Neutrophil (primary cell): ENCODE results near the gene KDM8.

Experiments used
- H3K27ac ChIP-seq: fragments of 200-600 bp; sonication (generic); 2 replicates; pipeline ENCODE4 v1.5.1; 2016; ENCODE audit warnings: mild to moderate bottlenecking, moderate library complexity
- H3K27me3 ChIP-seq: fragments of 200-600 bp; sonication (generic); 2 replicates; pipeline ENCODE4 v1.6.0; 2016; ENCODE audit warnings: mild to moderate bottlenecking
- H3K36me3 ChIP-seq: fragments of 200-600 bp; sonication (generic); 2 replicates; pipeline ENCODE4 v1.5.1; 2017
- H3K4me1 ChIP-seq, 2 experiments: fragments of 200-600 bp in 1 of 2; sonication (generic) in 1 of 2; 1 replicate in 1 of 2; 2 replicates in 1 of 2; pipeline versions ENCODE4 v1.5.1 to v1.6.1; 2013 to 2016; ENCODE audit warnings: low read depth in 1 of 2, low read length in 1 of 2, mild to moderate bottlenecking in 1 of 2, moderate library complexity in 1 of 2; ENCODE audit not compliant: control insufficient read depth in 1 of 2, insufficient read depth in 1 of 2
- H3K4me3 ChIP-seq, 2 experiments: fragments of 200-600 bp in 1 of 2; sonication (generic) in 1 of 2; 1 replicate in 1 of 2; 2 replicates in 1 of 2; pipeline ENCODE4 v1.5.1; 2013 to 2016; ENCODE audit warnings: low read depth in 1 of 2, low read length in 1 of 2, mild to moderate bottlenecking in 1 of 2, moderate library complexity in 1 of 2
- H3K9me3 ChIP-seq: fragments of 200-600 bp; sonication (generic); 2 replicates; pipeline ENCODE4 v1.5.1; 2016
- TF ChIP-seq, protein P1 (sequence below): fragments of 200-600 bp; sonication (generic); IDR thresholded peaks from 2 replicates; pipeline ENCODE4 v1.5.1; 2016; ENCODE audit warnings: antibody characterized with exemption

The KDM8 gene

DNA sequence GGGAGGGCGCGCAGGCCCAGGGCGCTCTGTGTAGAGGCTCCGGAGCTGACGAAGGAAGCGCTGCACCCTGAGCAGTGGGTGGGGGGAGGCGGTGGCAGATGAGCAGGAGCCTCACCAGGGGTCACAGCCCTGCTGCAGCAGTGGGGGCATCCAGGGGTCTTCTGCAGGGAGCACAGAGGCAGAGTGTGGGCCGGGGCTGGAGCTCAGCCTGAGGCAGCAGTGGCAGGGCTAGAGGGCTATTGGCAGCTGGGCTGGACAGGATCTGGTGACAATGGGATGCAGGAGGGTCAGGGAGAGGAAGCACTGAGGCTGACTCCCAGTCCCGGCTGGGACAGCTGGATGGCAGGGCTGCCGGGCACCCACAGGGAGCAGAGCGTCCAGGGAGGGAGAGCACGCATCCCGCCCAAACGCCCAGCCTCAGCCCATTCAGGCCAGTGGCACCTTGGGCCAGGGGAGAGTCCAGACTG is 21.0 kb downstream of the KDM8 start:
- no peak overlapping the region for H3K27ac ChIP-seq

DNA sequence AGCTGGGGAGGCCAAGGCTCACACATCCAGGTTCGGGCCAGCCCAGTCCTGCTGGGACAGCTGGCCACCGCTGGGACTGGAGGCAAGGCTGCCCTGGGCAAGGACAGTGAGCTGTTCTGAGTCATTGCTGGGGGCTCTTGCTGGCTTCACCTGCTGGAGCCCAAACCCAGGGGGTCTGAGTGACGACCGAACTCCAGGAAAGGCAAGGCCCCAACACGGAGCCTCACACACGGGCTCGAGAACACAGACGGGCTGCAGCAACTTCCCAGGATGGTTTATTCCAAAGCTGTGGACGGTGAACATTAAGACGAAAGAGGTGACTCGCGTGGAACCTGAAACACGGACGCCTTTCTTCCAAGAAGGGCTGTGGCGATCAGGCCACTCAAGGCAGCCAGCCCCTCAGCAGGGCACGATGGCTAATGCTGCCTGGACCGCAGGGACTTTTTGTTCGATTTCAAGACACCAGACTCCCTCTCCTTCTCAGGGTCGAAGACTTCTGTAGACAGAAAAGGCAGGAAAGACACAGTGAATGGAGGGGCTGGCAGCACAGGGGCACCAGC is 21.5 kb downstream of the KDM8 start:
- H3K4me1 ChIP-seq: peaks cover 3 to 7% of the 10 kb centered on the region in 2 experiments
- TF ChIP-seq, protein P1, sequence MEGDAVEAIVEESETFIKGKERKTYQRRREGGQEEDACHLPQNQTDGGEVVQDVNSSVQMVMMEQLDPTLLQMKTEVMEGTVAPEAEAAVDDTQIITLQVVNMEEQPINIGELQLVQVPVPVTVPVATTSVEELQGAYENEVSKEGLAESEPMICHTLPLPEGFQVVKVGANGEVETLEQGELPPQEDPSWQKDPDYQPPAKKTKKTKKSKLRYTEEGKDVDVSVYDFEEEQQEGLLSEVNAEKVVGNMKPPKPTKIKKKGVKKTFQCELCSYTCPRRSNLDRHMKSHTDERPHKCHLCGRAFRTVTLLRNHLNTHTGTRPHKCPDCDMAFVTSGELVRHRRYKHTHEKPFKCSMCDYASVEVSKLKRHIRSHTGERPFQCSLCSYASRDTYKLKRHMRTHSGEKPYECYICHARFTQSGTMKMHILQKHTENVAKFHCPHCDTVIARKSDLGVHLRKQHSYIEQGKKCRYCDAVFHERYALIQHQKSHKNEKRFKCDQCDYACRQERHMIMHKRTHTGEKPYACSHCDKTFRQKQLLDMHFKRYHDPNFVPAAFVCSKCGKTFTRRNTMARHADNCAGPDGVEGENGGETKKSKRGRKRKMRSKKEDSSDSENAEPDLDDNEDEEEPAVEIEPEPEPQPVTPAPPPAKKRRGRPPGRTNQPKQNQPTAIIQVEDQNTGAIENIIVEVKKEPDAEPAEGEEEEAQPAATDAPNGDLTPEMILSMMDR: no peak
- no peaks in the 10 kb centered on the region for H3K27me3 ChIP-seq
- H3K4me3 ChIP-seq: no peak overlapping the region
- H3K9me3 ChIP-seq: no peaks in the 10 kb centered on the region
- H3K36me3 ChIP-seq: peaks cover 32% of the 10 kb centered on the region
- H3K27ac ChIP-seq: no peak overlapping the region

More for the DNA sequence above, 21.0 kb downstream of the KDM8 start:
- Histone ChIP-seq H3K36me3 (peaks cover 32% of the 10 kb centered on the region), H3K27me3 (no peaks in the 10 kb centered on the region), H3K4me1 (peaks cover 3 to 7% of the 10 kb centered on the region in 2 experiments), H3K4me3 (no peak overlapping the region), H3K9me3 (no peaks in the 10 kb centered on the region)
- TF ChIP-seq, protein P1: no peak

DNA sequence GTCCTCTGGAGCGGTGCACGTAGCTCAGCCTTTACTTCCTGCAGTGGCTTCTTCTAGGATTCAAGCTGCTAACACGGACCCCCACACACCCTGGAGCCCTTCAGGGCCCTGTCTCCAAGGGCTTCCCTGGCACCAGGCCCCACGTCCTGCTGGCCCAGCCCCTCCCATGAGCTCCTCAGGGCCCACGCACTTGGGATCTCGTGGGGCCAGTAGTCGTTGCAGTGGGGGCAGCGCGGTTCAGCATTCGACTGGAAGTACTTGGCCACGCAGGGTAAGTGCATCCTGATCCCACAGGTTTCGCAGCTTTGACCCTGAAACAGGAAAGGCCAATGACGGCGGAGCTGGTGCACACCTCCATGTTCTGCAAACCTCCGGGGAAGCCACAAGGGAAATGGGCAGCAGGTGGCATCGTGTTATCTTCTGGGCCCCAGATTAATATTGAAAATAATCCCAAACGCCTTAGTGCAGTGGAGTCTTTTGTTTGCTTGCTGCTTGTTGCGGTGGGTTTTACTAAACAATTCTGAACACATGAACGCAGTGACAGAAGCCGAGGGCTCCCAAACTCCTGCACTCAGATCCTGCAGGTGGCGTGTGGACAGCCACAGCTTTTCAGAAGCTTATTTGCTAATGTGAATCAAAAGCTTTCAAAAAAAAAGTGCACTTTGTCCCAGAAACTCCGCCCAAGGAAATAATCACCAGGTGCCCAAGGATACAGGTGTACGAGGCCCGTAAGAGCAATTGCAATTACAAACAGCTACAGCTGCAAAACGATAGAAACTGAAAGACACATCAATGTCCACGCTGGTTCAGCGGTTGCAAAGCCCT is 22.4 kb downstream of the KDM8 start:
- H3K36me3 ChIP-seq: peaks cover 40% of the 10 kb centered on the region

DNA sequence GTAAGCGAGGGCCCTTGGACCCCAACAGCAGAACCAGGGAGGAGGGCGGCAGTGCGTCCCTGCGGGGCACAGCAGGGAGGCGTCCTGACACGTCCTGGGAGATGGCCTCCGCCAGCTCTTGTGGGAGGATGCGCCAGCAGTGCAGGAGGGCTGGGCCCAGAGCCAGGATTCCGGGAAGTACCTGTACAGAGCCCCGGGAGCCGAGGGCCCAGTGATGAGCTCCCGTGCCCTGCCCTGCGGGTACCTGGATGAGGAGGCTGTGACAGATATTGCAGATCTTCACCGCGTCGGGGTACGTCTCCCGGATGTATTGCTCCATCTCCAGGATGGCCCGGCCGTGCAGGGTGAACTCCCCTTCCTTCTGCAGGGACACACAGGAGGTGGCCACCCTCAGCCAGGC is 23.1 kb downstream of the KDM8 start:
- Histone ChIP-seq H3K27ac (no peak overlapping the region), H3K9me3 (no peaks in the 10 kb centered on the region), H3K27me3 (no peaks in the 10 kb centered on the region), H3K36me3 (peaks cover 37% of the 10 kb centered on the region), H3K4me1 (peaks cover 3 to 7% of the 10 kb centered on the region in 2 experiments), H3K4me3 (no peak overlapping the region)
- TF ChIP-seq, protein P1: no peak

More for the DNA sequence above, 22.4 kb downstream of the KDM8 start:
- no peak overlapping the region for H3K4me3 ChIP-seq
- no peaks in the 10 kb centered on the region for H3K9me3 ChIP-seq
- H3K27ac ChIP-seq: no peak overlapping the region
- TF ChIP-seq, protein P1: no peak
- no peaks in the 10 kb centered on the region for H3K27me3 ChIP-seq
- H3K4me1 ChIP-seq: peaks cover 3 to 7% of the 10 kb centered on the region in 2 experiments

DNA sequence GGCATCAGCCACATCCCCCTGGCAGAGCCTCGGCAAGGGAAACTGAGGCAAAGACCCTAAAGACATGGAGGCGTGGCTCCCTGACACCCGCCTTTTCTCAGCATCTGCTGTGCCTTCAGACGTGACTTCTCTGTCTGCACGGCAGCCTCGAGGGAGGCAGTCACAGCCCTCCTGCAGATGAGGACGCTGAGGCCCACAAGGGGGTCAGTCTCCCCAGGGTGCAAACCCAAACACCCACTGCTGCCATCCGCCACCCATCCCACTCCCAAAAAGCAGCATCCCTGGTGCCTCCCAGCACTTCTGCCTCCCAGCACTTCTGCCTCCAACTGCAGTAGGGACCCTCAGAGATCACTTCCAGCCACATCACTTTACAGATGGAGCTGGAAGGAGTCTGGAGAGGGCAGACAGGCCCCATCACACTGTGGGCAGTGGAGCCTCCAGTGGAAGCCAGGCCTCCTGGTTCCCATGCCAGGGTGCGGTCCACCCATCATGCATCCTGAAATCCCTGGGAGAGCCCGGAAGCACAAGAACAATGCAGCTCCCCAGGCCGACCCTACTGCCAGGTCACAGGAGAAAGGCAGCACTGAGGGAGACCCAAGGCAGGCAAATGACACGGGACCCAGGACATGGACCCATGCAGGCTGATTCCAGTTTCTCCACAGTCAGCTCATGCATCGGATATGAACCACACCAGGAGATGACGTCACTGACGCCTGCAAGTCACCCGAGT is 23.8 kb downstream of the KDM8 start:
- Histone ChIP-seq H3K9me3 (no peaks in the 10 kb centered on the region), H3K36me3 (peaks cover 37% of the 10 kb centered on the region), H3K27me3 (no peaks in the 10 kb centered on the region), H3K27ac (no peak overlapping the region), H3K4me1 (peaks cover 2 to 3% of the 10 kb centered on the region in 2 experiments), H3K4me3 (no peak overlapping the region)
- TF ChIP-seq, protein P1: no peak
